HG03025 (cell line): ENCODE data around the gene DPYSL4.

Experiments used
- ATAC-seq: cut with Tn5 transposase; IDR thresholded peaks from one replicate; pipeline ENCODE4 v1.9.1; 2021; ENCODE audit warnings: mild to moderate bottlenecking, moderate library complexity; ENCODE audit not compliant: unreplicated experiment, low FRiP score

DPYSL4 gene

DNA sequence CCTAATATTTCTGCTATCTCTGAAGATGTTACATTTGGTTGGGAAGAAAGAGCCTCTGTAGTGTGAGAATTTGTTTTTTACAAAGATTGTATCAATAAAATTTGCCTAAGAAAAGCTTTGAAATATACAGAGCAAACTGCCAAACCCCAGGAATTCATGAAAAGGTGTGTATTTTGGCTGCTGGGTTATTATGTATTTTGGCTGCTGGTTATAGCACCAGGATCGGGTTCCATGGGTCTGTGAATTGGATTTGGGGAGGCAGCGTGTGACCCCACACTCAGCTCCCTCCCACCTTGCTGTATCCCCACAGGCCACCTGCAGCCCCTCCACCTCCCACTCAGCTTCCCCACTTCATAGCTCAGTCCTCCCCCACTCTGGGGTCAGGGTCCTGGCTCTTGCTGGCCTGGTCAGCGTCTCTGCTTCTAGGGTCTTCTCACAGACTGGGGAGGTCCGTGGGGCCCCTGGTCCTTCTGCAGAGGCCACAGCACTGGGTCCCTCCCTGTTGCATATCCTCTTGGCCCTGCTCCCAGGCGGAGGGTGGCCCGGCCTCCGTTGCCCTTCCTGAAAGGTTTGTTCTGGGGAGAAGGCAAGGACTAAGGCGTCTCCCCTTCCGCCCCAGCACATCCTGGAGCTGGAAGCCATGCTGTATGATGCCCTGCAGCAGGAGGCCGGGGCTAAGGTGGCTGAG lies 24.0 kb upstream of the DPYSL4 start:
- ATAC-seq, result no peak

DNA sequence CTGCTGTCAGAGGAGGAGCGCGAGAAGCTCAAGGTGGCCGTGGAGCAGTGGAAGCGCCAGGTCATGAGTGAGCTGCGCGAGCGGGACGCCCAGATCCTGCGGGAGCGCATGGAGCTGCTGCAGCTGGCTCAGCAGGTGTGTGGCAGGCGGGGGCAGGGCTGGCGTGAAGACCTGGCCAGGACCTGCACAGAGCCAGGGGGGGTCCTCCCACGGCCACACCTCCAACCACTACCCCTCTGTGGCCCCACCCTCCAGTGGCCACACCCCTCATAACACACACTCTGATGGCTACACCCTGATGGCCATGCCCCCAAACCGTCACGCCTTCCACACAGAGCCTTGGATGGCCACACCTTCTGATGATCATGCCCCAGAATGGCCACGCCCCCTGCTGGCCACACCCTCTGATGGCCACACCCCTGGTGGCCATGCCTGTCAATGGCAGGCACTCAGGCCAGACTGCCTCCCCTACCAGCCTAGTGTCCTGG lies 23.4 kb upstream of the DPYSL4 start:
- no peak for ATAC-seq

DNA sequence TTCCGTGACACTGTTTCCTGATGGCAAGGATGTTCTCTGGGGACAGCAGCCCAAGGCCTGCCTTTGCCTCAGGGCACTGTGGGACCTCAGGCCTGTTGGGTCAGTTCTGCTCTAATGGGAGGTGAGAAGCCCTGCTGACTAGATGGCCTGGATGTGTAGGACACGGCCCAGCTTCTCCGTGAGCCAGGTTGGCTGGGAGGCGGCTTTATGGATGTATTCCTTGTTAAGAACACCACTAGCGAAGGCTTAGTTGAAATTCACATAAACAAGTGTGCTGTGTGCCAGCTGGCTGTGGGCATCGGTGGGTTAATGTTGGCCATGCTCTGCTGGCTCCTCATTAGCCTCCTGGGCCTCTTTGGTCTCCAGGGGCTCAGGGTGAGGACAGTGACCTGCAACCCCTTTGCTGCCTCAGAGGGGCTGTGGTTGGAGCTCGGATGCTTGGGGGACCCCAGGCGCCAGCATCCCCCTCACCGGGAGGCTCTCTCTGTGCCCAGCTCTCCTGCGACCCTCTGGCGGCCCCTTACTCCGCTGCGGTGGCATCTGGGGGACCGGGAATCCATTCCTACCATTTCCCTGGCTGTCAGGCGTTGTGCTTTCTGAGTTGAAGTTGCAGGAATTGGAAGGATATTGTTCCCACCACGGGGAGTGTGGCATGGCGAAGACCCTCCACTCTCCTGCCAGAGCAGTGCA lies 22.8 kb upstream of the DPYSL4 start:
- ATAC-seq, result no peak

DNA sequence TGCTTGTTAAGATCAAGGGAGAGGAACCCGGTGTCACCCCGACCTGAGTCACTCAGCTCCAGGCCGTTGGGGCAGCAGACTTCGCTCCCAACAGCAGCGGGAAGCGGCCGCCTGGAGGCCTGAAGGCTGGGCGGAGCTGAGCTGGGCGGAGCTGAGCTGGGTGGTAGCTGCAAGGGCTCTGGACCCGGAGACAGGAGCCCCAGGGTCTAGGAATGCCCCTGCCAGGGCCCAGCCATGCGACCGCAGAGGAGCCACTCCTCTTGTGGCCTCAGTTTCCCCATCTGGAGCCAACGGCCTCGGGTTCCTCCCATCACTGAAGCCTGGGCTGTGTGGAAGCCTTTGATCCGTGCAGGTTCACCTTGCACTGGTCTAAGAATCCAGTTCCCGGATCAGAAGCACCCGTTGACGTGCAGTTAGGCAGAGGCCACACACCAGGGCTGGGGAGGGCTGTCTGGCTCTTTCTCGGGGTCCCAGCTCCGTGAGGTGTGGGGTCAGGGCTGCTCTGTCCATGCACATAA lies 21.9 kb upstream of the DPYSL4 start:
- no peak for ATAC-seq

DNA sequence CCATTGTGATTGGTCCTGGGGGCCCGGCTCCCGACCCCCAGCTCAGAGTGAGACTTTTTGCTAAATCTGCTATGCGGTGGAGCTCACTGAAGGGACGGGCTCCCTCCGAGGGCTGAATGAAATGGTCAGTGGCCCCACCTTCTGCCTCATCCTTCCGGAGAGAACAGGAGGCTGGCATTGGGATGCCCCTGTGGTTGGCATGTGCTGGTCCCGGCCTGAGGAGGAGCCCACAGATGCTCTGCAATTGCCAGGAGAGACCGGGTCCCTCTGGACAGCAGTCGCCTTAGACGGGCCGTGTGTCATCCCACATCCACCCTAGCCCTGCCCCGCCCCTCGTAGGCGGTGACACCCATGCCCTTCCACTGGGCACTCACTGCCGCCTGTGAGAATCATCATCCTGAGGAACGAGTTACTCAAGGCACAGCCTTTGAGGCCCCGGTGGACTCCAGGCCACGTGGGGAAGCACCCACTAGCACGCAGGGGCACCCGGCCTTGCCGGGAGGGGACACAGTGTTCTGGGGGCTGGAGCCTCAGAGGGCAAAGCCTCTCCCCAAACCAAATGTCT lies 21.2 kb upstream of the DPYSL4 start:
- ATAC-seq, result no peak

DNA sequence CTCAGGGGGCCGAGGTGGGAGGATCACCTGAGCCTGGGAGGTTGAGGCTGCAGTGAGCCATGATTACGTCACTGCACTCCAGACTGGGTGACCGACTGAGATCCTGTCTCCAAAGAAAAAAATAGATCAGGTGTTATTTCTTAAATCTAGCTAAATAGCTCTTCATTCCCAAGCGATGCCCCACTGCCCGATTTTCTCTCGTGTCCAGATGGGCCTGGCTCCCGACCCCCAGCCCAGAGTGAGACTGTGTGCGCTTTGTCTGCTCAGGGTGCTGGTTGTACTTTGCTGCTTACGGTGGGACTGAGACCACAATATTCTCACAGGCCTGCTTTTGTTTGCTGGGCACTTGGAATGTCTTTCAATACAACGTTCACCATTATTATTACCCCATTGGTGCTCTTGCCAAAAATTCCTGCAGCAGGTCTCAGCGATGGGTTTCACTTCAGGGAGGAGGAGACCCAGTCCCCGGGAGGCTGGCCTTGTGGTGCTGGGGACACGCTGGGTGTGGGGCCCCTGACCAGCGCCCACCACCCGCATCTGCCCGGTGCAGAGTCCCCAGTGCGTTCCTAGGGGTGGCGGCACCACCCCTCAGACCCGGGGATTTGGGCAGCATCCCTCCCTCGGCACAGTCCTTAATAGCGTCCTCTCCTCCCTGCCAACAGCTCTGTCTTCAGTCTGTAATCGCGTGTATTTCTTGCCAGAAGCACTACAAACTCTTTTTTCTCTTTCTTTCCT lies 20.4 kb upstream of the DPYSL4 start:
- no peak for ATAC-seq

DNA sequence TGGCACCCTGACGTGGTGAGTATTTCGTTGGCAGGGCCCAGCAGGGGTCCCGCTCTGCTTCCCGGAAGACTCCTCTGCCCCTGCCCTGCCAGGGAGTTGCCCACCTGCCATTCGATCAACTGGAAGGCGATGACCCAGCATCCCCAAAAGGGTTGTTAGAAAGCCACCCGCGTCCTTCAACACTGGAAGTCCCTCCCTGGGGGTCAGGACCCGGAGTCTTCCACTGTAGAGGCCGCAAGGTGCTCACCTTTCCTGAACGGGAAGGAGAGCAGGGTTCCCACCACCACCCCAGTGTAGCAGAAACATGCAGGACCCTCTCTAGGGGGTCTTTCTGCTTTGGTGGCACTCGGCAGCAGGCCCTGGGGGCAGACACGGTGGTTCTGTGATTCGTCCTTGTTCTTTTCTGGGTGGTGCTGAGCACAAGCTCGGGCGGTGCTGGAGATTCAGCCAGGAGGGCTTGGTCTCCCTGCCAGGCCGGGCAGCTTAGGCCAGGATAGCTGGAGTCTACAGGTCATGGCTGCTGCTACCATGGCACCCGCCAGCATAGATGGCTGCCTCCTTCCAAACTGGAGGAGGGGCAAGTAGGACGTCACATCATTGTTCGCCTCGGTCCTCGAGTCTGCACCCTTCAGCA lies 19.6 kb upstream of the DPYSL4 start:
- no peak for ATAC-seq

DNA sequence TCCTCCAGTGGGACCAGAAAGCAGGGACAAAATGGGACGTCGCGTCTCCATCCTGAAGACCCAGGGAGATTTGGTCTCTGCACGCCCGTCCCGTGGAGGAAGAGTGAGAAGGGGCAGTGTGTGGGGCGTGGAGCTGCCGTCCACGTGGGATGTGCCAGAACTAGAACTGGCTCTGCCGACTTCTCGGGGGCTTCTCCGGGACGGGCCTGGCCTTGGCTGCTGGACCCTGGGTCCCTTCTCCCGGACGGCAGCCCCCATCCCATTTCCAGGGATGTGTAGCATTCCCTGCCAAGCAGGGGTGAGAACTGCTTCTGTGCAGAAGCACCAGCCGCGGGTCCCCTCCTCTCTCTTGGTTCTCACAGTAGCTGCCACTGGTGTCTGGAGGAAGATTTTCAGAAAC lies 18.8 kb upstream of the DPYSL4 start:
- ATAC-seq, result no peak

DNA sequence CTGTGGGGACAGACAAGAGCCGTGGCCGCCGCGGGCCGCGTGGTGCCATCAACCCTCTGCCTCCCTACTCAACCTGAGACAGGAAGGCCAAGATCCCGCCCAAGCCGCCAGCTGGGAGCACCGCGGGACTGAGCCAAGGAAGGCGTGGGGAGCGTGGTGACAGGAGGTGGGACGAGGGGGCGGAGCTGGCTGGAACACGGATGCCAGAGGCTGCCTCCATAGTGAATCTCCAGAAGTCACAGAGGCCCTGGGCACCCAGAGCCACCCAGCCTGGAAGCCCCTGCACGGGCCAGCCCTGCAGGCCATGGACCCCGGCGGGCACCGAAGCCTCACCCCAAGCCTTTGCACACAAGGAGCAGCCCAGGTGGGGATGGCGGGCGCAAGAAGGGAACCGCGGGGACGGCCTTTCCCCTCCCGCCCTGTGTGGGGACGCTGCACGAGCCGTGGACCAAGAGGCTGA lies 18.1 kb upstream of the DPYSL4 start:
- ATAC-seq, result no peak

DNA sequence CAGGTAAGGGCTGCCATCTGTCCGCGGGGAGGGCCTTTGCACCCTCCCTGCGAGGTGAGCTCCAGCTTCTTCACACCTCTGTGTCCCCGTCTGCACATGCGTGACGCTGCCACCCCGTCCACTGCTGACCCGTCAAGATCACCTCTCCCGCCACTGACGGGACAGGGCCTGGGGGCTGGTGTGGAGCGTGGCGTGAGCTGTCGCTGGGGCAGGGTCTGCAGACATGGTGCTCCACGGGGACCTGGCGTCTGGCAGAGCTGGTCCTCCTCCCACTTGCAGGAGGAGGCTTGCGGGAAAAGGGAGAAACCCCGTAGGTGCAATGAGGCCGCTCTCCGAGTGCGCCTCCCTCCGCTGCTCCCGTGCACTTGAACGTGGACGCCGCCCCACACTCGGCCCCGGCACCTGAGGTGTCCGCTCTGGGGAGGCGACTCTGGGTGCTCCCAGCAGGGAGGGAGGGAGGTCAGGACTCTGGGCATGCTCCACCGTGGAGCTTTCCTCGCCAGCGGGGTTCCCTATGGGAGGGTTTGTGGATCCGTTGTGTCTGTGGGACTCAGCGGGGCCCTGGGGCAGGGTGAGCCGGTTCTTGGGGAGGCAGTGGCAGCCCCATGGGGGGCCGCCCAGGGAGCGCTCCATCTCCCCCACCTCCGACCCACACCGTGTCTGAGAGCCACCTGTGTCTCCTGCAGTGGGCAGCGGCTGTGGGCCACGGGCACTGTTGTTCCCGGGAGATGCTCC lies 17.6 kb upstream of the DPYSL4 start:
- ATAC-seq, result no peak

DNA sequence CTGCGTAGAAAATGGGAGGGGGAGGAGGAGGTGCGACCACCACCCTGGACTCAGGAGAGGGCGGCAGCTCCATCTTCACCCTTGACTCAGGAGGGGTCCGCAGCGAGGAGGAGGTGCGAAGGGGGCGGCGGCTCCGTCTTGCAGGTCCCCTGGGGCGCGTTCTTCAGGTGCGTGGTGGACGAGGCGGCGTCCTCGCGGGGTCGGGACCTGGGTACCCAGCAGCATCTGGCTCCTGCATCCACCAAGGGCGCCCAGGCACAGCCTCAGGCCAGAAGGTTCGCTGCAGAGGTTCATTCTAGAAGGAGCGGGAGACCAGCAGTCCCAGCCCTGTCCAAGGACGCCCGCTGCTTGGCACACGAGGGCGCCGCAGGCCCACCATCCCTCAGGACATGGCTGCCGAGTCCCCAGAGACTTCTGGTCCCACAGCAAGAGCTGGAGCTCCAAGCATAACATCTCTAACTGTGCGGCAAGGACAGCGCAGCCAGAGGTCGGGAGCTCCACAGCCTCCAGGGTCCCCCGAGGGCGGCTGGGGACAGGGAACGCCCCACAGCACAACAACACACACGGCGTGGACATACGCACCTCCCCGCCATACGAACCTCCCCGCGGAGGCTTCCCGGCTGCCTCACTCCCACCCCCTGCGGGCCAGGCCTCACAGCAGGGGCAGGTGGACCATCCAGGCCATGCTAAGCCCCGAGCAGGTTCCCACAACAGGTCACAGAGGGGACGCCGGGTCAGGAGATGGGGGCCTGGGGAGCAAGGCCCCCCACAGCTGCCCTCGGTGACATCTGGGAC lies 16.8 kb upstream of the DPYSL4 start:
- no peak for ATAC-seq

DNA sequence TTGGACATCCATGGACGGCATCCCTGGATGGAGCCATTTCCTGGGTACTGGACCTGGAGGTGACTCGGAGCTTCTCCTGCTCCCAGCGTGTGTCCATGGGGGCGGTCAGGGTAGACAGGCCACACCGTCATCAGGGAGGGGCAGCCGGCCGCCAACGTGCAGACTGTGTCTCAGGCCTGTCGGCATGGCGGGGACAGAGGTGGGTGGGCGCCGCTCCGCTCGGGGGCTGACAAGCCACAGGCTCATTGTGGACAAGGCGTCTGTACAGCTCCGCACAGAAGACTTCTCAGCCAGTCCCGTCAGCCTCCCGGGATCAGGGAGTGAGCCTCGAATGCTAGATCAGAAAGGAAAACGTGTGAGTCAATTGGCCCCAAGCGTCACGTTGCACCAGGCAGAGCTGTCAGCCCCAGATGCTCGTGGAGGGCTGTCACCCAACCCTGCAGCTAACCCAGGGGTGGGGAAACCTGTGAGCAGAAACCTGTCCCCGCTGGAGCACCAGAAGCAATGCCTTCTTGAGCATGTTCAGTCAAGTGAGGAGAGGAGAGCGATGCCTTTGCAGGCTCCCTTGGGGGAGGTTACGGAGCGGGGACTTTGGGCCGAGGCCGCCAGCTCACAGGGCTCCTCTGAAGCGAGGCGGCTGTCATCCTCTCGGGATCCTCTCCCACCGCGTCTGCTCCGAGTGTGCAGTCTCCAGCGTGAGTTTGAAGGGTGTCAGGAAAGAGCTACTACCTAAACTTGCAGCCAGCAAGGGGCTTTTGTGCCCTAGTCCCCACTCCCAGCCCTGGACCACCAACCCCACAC lies 16.0 kb upstream of the DPYSL4 start:
- no peak for ATAC-seq

DNA sequence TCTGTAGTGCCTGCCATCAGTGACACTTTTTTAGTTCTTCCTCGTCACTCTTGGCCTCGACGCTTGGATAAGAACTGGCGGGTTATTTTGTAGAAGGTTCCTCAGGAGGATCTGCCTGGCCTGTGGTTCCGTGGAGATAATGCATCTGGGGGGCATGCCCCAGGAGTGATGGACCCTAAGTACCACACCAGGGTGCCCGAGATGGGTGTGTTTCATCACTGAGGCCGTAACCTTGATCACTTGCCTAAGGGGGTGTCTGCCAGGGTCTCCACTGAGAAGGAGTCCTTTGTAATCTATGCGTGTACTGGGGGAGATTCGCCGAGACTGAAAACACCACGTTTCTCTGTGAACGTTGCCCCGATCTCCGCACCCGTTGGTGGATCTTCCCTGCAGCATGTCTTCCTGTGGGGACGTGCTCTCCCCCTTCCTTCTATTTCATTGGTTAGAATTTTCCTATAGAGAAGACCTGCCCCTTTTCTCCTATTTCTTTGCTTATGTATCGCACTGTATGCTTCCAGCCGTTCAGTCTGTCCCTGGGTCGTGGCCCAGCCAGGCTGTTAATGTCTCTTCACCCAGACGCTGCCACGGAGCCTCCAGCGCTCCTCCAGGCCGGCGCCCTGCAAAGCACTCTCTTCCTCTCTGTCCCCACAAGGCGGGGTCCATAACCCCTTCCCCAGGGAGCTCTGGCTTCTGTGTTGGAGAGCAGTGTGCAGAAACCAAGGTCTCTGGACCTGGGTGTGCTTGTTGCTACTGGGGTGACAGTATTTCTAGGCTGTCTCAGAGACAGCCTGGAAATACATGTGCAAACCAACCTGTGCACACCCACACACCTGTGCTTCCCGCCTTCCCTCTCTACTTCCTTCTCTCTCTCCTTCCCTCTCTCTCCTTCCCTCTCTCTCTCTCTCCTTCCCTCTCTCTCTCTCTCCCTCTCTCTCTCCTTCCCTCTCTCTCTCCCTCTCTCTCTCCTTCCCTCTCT lies 14.4 kb upstream of the DPYSL4 start:
- no peak for ATAC-seq

DNA sequence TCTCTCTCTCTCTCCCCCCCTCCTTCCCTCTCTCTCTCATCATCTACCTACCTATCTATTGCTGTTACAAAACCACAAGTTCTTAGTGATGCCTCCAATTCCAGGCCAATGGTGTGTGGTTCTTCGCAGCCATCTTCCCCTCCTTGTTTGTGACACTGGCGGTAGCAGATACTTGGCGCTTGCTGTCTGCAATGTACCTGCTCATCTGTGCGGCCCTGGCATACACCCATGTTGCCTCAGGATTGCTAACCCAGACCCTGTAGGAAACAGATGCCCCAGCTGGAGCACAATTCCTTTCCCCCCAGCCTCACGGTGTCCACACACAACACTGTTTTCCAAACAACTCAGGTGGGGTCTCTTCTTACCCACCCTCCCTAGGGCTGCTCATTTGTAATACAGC lies 13.6 kb upstream of the DPYSL4 start:
- no peak for ATAC-seq

DNA sequence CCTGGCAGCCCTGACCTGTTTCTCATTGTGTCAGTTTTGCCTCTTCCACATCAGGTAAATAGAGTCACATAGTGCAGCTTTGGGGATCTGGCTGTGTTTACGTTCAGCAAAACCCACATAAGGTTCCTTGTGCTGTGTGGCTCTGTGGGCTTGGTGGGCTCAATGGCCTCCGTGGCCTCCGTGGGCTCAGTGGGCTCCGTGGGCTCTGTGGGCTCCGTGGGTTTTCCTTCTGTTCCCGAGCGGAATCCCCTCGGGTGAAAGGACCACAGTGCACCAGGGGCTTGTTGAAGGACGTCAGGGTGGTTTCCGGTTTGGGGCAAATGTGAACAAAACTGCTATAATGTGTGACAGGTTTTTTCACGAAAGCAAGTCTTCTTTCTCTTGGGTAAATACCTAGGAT lies 12.5 kb upstream of the DPYSL4 start:
- no peak for ATAC-seq

DNA sequence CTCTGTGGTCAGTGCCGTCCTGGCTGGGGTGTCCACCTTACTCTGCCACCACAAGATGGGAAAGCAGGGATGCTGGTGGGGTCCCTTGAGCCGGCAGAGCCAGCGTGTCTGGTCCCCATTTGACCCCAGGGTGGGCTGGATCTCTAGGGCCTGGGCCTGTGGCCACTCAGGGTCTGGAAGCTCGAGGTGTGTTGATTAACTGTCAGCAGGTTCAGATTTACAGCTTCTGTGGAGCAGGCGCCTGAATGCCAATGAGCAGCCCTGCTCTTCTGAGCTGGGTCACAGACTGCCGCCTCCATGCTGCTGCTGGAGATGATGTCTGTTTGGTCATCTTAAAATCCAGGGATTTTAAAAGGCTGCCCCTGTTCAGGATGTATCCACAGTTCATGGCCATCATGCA lies 11.3 kb upstream of the DPYSL4 start:
- ATAC-seq, result no peak
